Right lobe of liver (tissue), 4 donors: ENCODE results near the gene CTTNBP2.

ENCODE experiments used
- POLR2A ChIP-seq: fragments of 450-650 bp; IDR thresholded peaks from one replicate; pipeline ENCODE4 v1.6.1; 2017; ENCODE audit warnings: antibody characterized with exemption, mild to moderate bottlenecking
- TF ChIP-seq, protein P1 (sequence below), 4 donors: fragments of 200-600 bp in 3 of 4; fragments of 450-650 bp in 1 of 4; IDR thresholded peaks; one replicate each; pipeline versions ENCODE4 v1.5.1 to v1.8.0; 2016 to 2022; ENCODE audit warnings: antibody characterized with exemption in 4 of 4, mild to moderate bottlenecking in 2 of 4
- donor health status: DM: no; HTN: no; CAD: no.
- donor health status: DM: no; HTN: no; CAD: no.
- donor health status: DM: no; HTN: yes; CAD: no.

GRCh38 chr7:117819558-117819957 is 53.7 kb downstream of the CTTNBP2 start:
- TF ChIP-seq POLR2A, result no peak
- TF ChIP-seq, protein P1, sequence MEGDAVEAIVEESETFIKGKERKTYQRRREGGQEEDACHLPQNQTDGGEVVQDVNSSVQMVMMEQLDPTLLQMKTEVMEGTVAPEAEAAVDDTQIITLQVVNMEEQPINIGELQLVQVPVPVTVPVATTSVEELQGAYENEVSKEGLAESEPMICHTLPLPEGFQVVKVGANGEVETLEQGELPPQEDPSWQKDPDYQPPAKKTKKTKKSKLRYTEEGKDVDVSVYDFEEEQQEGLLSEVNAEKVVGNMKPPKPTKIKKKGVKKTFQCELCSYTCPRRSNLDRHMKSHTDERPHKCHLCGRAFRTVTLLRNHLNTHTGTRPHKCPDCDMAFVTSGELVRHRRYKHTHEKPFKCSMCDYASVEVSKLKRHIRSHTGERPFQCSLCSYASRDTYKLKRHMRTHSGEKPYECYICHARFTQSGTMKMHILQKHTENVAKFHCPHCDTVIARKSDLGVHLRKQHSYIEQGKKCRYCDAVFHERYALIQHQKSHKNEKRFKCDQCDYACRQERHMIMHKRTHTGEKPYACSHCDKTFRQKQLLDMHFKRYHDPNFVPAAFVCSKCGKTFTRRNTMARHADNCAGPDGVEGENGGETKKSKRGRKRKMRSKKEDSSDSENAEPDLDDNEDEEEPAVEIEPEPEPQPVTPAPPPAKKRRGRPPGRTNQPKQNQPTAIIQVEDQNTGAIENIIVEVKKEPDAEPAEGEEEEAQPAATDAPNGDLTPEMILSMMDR (IDR thresholded peaks at IDR 0.05), result no peak
